G401.6 (cell line): Measurements from ENCODE around the gene NEK6.

Source experiments
- FAIRE-seq: peaks from 2 replicates; lab custom pipeline; 2012; peaks lifted over from hg19 to GRCh38; lab: Jason Lieb, UNC

NEK6 gene

GRCh38 chr9:124376329-124376728, 118.6 kb downstream of the NEK6 start:
- FAIRE-seq: no peak

- no peak for FAIRE-seq
These were observed 120.0 kb downstream of the NEK6 start for GRCh38 chr9:124377551-124378406.

- no peak for FAIRE-seq
These were observed 123.6 kb downstream of the NEK6 start for GRCh38 chr9:124381170-124381945.

- no peak for FAIRE-seq
These were observed 126.5 kb downstream of the NEK6 start for GRCh38 chr9:124384210-124384609.

- no peak for FAIRE-seq
These were observed 127.1 kb downstream of the NEK6 start for GRCh38 chr9:124384846-124385245.

- FAIRE-seq: no peak
These were observed 127.9 kb downstream of the NEK6 start for GRCh38 chr9:124385623-124386022.

GRCh38 chr9:124386201-124386600, 128.5 kb downstream of the NEK6 start:
- FAIRE-seq: no peak

GRCh38 chr9:124388275-124389048, 130.7 kb downstream of the NEK6 start:
- no peak for FAIRE-seq

- FAIRE-seq: no peak
These were observed 131.6 kb downstream of the NEK6 start for GRCh38 chr9:124389146-124389939.

- FAIRE-seq: no peak
These were observed 133.3 kb downstream of the NEK6 start for GRCh38 chr9:124390794-124391658.

GRCh38 chr9:124392254-124392870, 134.6 kb downstream of the NEK6 start:
- FAIRE-seq: no peak

GRCh38 chr9:124392871-124393460, 135.2 kb downstream of the NEK6 start:
- no peak for FAIRE-seq

- FAIRE-seq: no peak
These were observed 136.4 kb downstream of the NEK6 start for GRCh38 chr9:124394167-124394566.

GRCh38 chr9:124394596-124394995, 136.8 kb downstream of the NEK6 start:
- no peak for FAIRE-seq

- no peak for FAIRE-seq
These were observed 138.1 kb downstream of the NEK6 start for GRCh38 chr9:124395826-124396225.

- no peak for FAIRE-seq
These were observed 140.6 kb downstream of the NEK6 start for GRCh38 chr9:124398191-124398935.

- FAIRE-seq: no peak
These were observed 141.7 kb downstream of the NEK6 start for GRCh38 chr9:124399323-124399967.
